DND-41 (cell line): ENCODE data around the gene NR6A1.

ENCODE experiments used
- ATAC-seq: fragments of 200-7000 bp; cut with Tn5 transposase; 3 replicates; pipeline ENCODE4 v1.9.1; 2021; ENCODE audit warnings: low read depth; ENCODE audit not compliant: insufficient read depth
- DNase-seq: peaks from one replicate; pipeline ENCODE4 v3.0.0-alpha.2; 2020
- H2AFZ ChIP-seq: 2 replicates; pipeline ENCODE4 v1.6.0; 2012; ENCODE audit warnings: low read depth, low read length
- H3K27ac ChIP-seq: 2 replicates; pipeline ENCODE4 v1.5.1; 2012; ENCODE audit warnings: low read length, inconsistent platforms
- H3K27me3 ChIP-seq: fragments of 200-600 bp; sonication (generic); 2 replicates; pipeline ENCODE4 v1.6.0; 2012; ENCODE audit warnings: low read length, mild to moderate bottlenecking, inconsistent platforms; ENCODE audit not compliant: insufficient read depth, poor library complexity
- H3K36me3 ChIP-seq: 2 replicates; pipeline ENCODE4 v1.5.1; 2012; ENCODE audit warnings: low read length, inconsistent platforms; ENCODE audit not compliant: insufficient read depth
- H3K4me1 ChIP-seq: 2 replicates; pipeline ENCODE4 v1.5.1; 2012; ENCODE audit warnings: mild to moderate bottlenecking, low read length; ENCODE audit not compliant: insufficient read depth
- H3K4me2 ChIP-seq: 2 replicates; pipeline ENCODE4 v1.6.0; 2012; ENCODE audit warnings: mild to moderate bottlenecking, moderate library complexity, low read length, inconsistent platforms; ENCODE audit not compliant: insufficient read depth
- H3K4me3 ChIP-seq, 2 experiments: fragments of 200-600 bp in 1 of 2; shearing (Covaris generic) in 1 of 2; 2 replicates each; pipeline ENCODE4 v1.5.1; 2012 to 2016; ENCODE audit warnings: inconsistent platforms in 2 of 2, low read length in 2 of 2, mild to moderate bottlenecking in 2 of 2, low read depth in 1 of 2, moderate library complexity in 1 of 2
- H3K79me2 ChIP-seq: 2 replicates; pipeline ENCODE4 v1.6.0; 2012; ENCODE audit warnings: low read length, inconsistent platforms; ENCODE audit not compliant: insufficient read depth
- H3K9ac ChIP-seq: 2 replicates; pipeline ENCODE4 v1.6.0; 2012; ENCODE audit warnings: low read depth, mild to moderate bottlenecking, inconsistent platforms, low read length, moderate library complexity
- H3K9me3 ChIP-seq: 2 replicates; pipeline ENCODE4 v1.5.1; 2012; ENCODE audit warnings: low read length, moderate library complexity, mild to moderate bottlenecking, inconsistent platforms; ENCODE audit not compliant: insufficient read depth, severe bottlenecking
- H4K20me1 ChIP-seq: 2 replicates; pipeline ENCODE4 v1.6.0; 2012; ENCODE audit warnings: low read length; ENCODE audit not compliant: insufficient read depth
- CTCF ChIP-seq: IDR thresholded peaks from 2 replicates; pipeline ENCODE4 v1.5.1; 2012; ENCODE audit warnings: borderline replicate concordance, low read length, moderate library complexity, mild to moderate bottlenecking; ENCODE audit not compliant: poor library complexity, severe bottlenecking; ENCODE audit errors: extremely low read depth
- EZH2 ChIP-seq: IDR thresholded peaks from 3 replicates; pipeline ENCODE4 v1.6.1; 2012; ENCODE audit warnings: borderline replicate concordance, low read depth, mild to moderate bottlenecking, moderate library complexity, low read length, inconsistent platforms; ENCODE audit not compliant: severe bottlenecking

Gene NR6A1

DNA sequence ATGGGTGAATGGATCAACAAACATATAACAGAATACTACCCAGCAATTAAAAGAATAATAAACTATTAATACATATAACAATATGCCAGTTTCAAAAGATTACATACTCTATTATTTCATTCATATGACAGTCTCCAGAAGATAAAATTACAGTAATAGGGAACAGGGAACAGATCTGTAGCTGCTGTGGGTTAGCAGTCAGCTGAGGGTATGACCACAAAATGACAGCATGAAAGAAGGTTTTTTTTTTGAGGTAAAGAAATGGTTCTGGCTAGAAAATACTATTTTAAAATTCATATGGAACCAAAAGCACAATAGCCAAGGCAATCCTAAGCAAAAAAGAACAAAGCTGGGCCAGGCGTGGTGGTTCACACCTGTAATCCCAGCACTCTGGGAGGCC, 190.9 kb downstream of the NR6A1 start:
- H3K9me3 ChIP-seq = no peaks in the 10 kb centered on the region
- TF ChIP-seq CTCF = no peak
- TF ChIP-seq EZH2 = no peak
- H3K9ac ChIP-seq = no peak overlapping the region
- no peaks in the 10 kb centered on the region; the same call in 1 of the 2 replicates for H4K20me1 ChIP-seq
- DNase-seq (no peak), ATAC-seq (no peak)
- no peaks in the 10 kb centered on the region for H3K36me3 ChIP-seq
- H3K4me1 ChIP-seq = no peaks in the 10 kb centered on the region
- H2AFZ ChIP-seq = no peak overlapping the region
- H3K27me3 ChIP-seq = no peaks in the 10 kb centered on the region
- no peak overlapping the region for H3K27ac ChIP-seq
- H3K4me3 ChIP-seq = no peak overlapping the region
- H3K79me2 ChIP-seq = no peaks in the 10 kb centered on the region
- no peak overlapping the region for H3K4me2 ChIP-seq

- Histone ChIP-seq H2AFZ (no peak overlapping the region), H3K27ac (no peak overlapping the region), H3K9ac (no peak overlapping the region), H3K4me2 (no peak overlapping the region), H3K4me3 (no peak overlapping the region), H3K36me3 (no peaks in the 10 kb centered on the region), H4K20me1 (no peaks in the 10 kb centered on the region), H3K27me3 (no peaks in the 10 kb centered on the region), H3K9me3 (no peaks in the 10 kb centered on the region), H3K79me2 (no peaks in the 10 kb centered on the region), H3K4me1 (no peaks in the 10 kb centered on the region)
- ATAC-seq = no peak
- no peak for TF ChIP-seq CTCF
- no peak for TF ChIP-seq EZH2
- no peak for DNase-seq
Measured at GRCh38 chr9:124576751-124577150, 194.4 kb downstream of the NR6A1 start.

GRCh38 chr9:124574534-124575375, 196.4 kb downstream of the NR6A1 start:
- no peaks in the 10 kb centered on the region for H3K36me3 ChIP-seq
- no peak overlapping the region for H3K4me2 ChIP-seq
- H3K79me2 ChIP-seq = no peaks in the 10 kb centered on the region
- no peak overlapping the region for H2AFZ ChIP-seq
- no peak for DNase-seq
- H4K20me1 ChIP-seq = no peaks in the 10 kb centered on the region
- no peak overlapping the region for H3K27ac ChIP-seq
- no peaks in the 10 kb centered on the region for H3K27me3 ChIP-seq
- H3K9me3 ChIP-seq = no peaks in the 10 kb centered on the region
- no peak overlapping the region for H3K9ac ChIP-seq
- TF ChIP-seq EZH2 (no peak), CTCF (no peak)
- no peak for ATAC-seq
- no peak overlapping the region for H3K4me3 ChIP-seq
- H3K4me1 ChIP-seq = no peaks in the 10 kb centered on the region
